IgD-negative memory B cell (primary cell): ENCODE results near the gene SYCP2. TPM values are rescaled to one million over a fixed set of nuclear protein-coding genes. Genes with fewer than 3 reads are reported as not detected.
"Not testable (repeated sequence)": the region's sequence is repeated elsewhere in the genome, so short reads cannot be mapped to it uniquely, and the experiment has no call there.

Experiments used
- H3K27ac Mint-ChIP-seq, 3 donors: one replicate each; pipeline ENCODE4 v1.8.0; 2020 to 2022; ENCODE audit warnings: mild to moderate bottlenecking in 3 of 3, mixed read lengths in 3 of 3, moderate library complexity in 1 of 3
- H3K27me3 Mint-ChIP-seq: one replicate; pipeline ENCODE4 v1.8.0; 2021; ENCODE audit warnings: mixed read lengths
- H3K36me3 Mint-ChIP-seq: one replicate; pipeline ENCODE4 v1.8.0; 2020; ENCODE audit warnings: mild to moderate bottlenecking, mixed read lengths
- H3K4me1 Mint-ChIP-seq, 3 donors: one replicate each; pipeline ENCODE4 v1.8.0; 2020 to 2022; ENCODE audit warnings: mixed read lengths in 3 of 3, mild to moderate bottlenecking in 1 of 3
- H3K4me3 Mint-ChIP-seq, 4 donors: one replicate each; pipeline ENCODE4 v1.8.0; 2020 to 2022; ENCODE audit warnings: mild to moderate bottlenecking in 4 of 4, mixed read lengths in 4 of 4, moderate library complexity in 3 of 4
- H3K9me3 Mint-ChIP-seq, 3 donors: one replicate each; pipeline ENCODE4 v1.8.0; 2020 to 2021; ENCODE audit warnings: mixed read lengths in 3 of 3, mild to moderate bottlenecking in 1 of 3
- polyA plus RNA-seq: library from polyadenylated mRNA; unstranded; fragments of 300-500 nt; fragmentation: Illumina TruSeq; gene quantifications from one replicate; pipeline ENCODE4 v1.2.3, GENCODE V29; 2021

Gene SYCP2, protein sequence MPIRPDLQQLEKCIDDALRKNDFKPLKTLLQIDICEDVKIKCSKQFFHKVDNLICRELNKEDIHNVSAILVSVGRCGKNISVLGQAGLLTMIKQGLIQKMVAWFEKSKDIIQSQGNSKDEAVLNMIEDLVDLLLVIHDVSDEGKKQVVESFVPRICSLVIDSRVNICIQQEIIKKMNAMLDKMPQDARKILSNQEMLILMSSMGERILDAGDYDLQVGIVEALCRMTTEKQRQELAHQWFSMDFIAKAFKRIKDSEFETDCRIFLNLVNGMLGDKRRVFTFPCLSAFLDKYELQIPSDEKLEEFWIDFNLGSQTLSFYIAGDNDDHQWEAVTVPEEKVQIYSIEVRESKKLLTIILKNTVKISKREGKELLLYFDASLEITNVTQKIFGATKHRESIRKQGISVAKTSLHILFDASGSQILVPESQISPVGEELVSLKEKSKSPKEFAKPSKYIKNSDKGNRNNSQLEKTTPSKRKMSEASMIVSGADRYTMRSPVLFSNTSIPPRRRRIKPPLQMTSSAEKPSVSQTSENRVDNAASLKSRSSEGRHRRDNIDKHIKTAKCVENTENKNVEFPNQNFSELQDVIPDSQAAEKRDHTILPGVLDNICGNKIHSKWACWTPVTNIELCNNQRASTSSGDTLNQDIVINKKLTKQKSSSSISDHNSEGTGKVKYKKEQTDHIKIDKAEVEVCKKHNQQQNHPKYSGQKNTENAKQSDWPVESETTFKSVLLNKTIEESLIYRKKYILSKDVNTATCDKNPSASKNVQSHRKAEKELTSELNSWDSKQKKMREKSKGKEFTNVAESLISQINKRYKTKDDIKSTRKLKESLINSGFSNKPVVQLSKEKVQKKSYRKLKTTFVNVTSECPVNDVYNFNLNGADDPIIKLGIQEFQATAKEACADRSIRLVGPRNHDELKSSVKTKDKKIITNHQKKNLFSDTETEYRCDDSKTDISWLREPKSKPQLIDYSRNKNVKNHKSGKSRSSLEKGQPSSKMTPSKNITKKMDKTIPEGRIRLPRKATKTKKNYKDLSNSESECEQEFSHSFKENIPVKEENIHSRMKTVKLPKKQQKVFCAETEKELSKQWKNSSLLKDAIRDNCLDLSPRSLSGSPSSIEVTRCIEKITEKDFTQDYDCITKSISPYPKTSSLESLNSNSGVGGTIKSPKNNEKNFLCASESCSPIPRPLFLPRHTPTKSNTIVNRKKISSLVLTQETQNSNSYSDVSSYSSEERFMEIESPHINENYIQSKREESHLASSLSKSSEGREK (N-terminal part only)
- 0.56 TPM for polyA plus RNA-seq

GRCh38 chr20:59933296-59933848 is at the start of gene SYCP2:
SYCP2 (minus strand) TSS chr20:59933637; CDS start chr20:59922413, 11,224 bp downstream.
- peak within 1 kb of the TSS in 2 of 3 donors; percentile 23 to 67 for H3K27ac Mint-ChIP-seq
- peaks cover 10 to 25% (median 22%) of the 10 kb centered on the region in 3 donors for H3K4me1 Mint-ChIP-seq
- H3K36me3 Mint-ChIP-seq = peaks cover 6% of the 10 kb centered on the region
- peak within 1 kb of the TSS; percentile 60 to 87 (median 79) for H3K4me3 Mint-ChIP-seq
- no peaks in the 10 kb centered on the region for H3K27me3 Mint-ChIP-seq
- no peaks in the 10 kb centered on the region for H3K9me3 Mint-ChIP-seq

DNA sequence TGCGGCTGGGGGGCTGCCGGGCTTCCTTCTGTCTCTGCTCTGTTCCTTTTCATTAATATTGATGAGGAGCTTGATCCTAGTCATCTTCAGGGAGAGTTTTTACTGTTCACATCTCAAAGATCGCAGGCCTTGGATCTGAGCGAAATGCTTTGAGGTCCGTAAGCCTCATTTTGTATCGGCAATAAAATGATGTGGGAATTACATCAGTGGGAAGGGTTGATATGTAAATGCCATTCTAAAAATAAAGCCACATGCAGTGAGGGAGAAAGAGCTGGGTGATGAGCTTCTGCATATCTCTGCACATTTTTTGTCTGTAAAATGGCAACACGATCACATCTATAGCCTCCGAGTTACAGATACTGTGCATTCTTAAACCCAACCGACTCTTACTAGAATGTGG is 49.6 kb upstream of the SYCP2 start:
- peaks cover 4% of the 10 kb centered on the region for H3K36me3 Mint-ChIP-seq
- H3K4me3 Mint-ChIP-seq = no peak overlapping the region
- H3K9me3 Mint-ChIP-seq = peaks cover 0 to 8% (median 2%) of the 10 kb centered on the region in 3 donors
- no peaks in the 10 kb centered on the region for H3K27me3 Mint-ChIP-seq
- H3K27ac Mint-ChIP-seq = no peak overlapping the region
- peaks cover 0 to 6% (median 0%) of the 10 kb centered on the region in 3 donors for H3K4me1 Mint-ChIP-seq

- Mint-ChIP-seq H3K9me3 (peaks cover 0 to 11% (median 2%) of the 10 kb centered on the region in 3 donors), H3K27ac (no peak overlapping the region), H3K36me3 (no peaks in the 10 kb centered on the region), H3K27me3 (no peaks in the 10 kb centered on the region), H3K4me3 (no peak overlapping the region), H3K4me1 (no peaks in the 10 kb centered on the region)
Observed at GRCh38 chr20:59977086-59977485, 43.6 kb upstream of the SYCP2 start.

GRCh38 chr20:59976156-59976782 is 42.8 kb upstream of the SYCP2 start:
- Mint-ChIP-seq H3K9me3 (peaks cover 0 to 4% (median 2%) of the 10 kb centered on the region in 3 donors), H3K4me3 (no peak overlapping the region), H3K36me3 (no peaks in the 10 kb centered on the region), H3K27me3 (no peaks in the 10 kb centered on the region), H3K4me1 (no peaks in the 10 kb centered on the region), H3K27ac (no peak overlapping the region)

DNA sequence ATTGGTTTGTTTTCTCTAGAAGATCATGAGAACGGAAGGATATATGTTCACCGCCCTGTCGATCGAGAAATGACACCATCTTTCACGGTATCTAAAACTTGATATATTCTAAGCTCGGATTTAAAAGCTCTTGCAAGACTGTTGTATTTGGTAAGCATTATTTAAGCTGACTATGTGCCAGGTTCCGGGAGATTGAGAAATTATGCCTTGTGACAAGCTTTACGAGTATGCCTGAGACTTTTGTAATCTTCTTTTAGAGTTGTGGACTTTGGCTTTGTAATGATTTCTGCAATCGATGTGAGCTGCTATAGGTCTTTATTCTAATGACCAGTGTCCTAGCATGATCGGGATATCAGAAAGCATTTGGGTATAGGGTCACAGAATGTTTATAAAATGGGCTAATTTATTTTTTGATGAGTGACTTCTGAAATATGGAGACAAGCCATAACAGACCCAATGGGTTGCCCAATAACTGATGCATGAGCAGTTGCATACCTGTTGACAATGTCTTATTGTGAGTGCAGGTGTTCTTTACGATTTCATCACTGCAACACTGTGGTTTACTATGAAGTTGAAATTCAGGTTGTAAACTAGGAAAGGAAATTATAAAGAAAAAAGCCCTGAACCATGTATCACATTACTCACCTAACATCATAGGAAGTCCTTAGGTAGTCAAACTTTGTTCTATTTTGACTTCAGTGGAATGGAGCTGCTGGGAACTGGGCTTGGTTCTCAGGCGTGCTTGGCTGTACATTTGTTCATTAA is 38.8 kb upstream of the SYCP2 start:
- H3K4me1 Mint-ChIP-seq = peaks cover 0 to 2% (median 0%) of the 10 kb centered on the region in 3 donors

GRCh38 chr20:59971428-59971827 is 38.0 kb upstream of the SYCP2 start:
- no peak overlapping the region for H3K27ac Mint-ChIP-seq
- peaks cover 0 to 4% (median 0%) of the 10 kb centered on the region in 3 donors for H3K9me3 Mint-ChIP-seq

More for the DNA sequence above, 38.8 kb upstream of the SYCP2 start:
- H3K36me3 Mint-ChIP-seq = no peaks in the 10 kb centered on the region
- peaks cover 0 to 4% (median 0%) of the 10 kb centered on the region in 3 donors for H3K9me3 Mint-ChIP-seq
- H3K27me3 Mint-ChIP-seq = no peaks in the 10 kb centered on the region
- no peak overlapping the region for H3K27ac Mint-ChIP-seq
- no peak overlapping the region for H3K4me3 Mint-ChIP-seq

DNA sequence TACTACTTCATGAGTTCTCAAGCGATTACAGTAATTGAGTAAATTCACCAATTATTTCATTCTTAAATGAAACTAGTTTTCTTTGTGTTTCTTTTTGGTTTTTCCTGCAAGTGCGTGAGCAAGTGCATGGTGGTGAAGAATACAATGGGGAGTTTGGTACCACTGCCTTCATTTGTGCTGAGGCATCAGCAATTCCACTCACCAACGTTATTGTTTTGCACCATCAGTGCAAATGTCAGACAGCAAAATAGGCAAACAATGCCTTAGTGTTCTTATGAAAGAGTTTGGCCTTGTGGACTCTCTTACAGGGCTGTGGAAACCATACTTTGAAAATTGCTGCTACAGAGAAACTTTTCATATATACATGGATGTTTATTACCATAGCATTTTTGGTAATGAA is 33.0 kb upstream of the SYCP2 start:
- no peaks in the 10 kb centered on the region for H3K27me3 Mint-ChIP-seq
- H3K9me3 Mint-ChIP-seq = no peaks in the 10 kb centered on the region
- H3K36me3 Mint-ChIP-seq = no peaks in the 10 kb centered on the region
- H3K27ac Mint-ChIP-seq = no peak overlapping the region
- peaks cover 0 to 2% (median 0%) of the 10 kb centered on the region in 3 donors for H3K4me1 Mint-ChIP-seq
- no peak overlapping the region for H3K4me3 Mint-ChIP-seq

More at GRCh38 chr20:59971428-59971827, 38.0 kb upstream of the SYCP2 start:
- Mint-ChIP-seq H3K36me3 (no peaks in the 10 kb centered on the region), H3K4me1 (peaks cover 0 to 2% (median 0%) of the 10 kb centered on the region in 3 donors), H3K4me3 (no peak overlapping the region), H3K27me3 (no peaks in the 10 kb centered on the region)

- Mint-ChIP-seq H3K9me3 (no peaks in the 10 kb centered on the region), H3K27me3 (no peaks in the 10 kb centered on the region), H3K27ac (no peak overlapping the region), H3K4me3 (no peak overlapping the region), H3K36me3 (no peaks in the 10 kb centered on the region), H3K4me1 (no peaks in the 10 kb centered on the region)
Observed at GRCh38 chr20:59962155-59962554, 28.7 kb upstream of the SYCP2 start.

DNA sequence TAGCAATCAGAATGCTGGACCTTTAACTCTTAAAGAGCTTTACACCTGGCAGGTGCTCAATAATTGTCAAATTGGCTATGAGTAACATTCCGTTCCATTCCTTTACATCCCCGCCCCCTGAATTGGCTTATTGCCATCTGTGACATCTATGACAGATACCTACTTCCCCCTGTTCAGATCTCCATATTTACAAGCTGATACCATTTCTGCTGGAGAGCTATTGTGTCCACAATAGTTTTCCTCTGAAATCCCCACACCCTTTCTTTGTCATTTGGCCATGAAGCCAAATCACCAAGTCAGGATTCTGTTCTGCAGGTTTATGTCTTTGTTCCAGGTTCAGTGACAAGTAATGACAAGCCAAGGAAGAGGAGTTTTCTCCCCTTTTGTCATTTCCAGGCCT is 28.0 kb upstream of the SYCP2 start:
- Mint-ChIP-seq H3K4me3 (no peak overlapping the region), H3K27ac (no peak overlapping the region), H3K36me3 (no peaks in the 10 kb centered on the region), H3K9me3 (no peaks in the 10 kb centered on the region), H3K4me1 (no peaks in the 10 kb centered on the region), H3K27me3 (no peaks in the 10 kb centered on the region)

DNA sequence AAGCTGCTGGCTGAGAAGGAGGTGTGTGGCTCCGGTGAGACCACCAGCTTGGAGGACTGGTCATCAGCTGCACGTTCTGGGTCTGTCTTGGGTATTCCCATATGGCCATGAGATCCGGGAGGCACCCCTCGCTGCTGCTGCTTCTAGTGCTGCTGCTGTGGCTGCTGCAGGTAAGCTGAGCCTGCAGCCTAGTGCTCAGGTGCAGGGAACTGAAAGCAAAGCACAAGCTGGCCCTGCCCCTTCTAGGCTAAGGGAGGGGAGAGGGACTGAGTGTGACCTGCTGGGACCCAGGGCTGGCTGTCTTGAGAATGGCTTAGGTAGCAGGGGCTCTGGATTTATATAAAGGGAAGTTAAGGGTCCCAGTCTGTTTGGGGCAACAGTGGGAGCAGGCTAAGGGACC is 25.2 kb upstream of the SYCP2 start:
- H3K36me3 Mint-ChIP-seq = no peaks in the 10 kb centered on the region
- no peaks in the 10 kb centered on the region for H3K9me3 Mint-ChIP-seq
- H3K27ac Mint-ChIP-seq = no peak overlapping the region
- no peaks in the 10 kb centered on the region for H3K27me3 Mint-ChIP-seq
- H3K4me1 Mint-ChIP-seq = no peaks in the 10 kb centered on the region
- H3K4me3 Mint-ChIP-seq = no peak overlapping the region

- H3K27me3 Mint-ChIP-seq = no peaks in the 10 kb centered on the region
- H3K36me3 Mint-ChIP-seq = no peaks in the 10 kb centered on the region
- peak within 1 kb of the TSS in 1 of 3 donors; percentile 50 for H3K27ac Mint-ChIP-seq
- H3K4me1 Mint-ChIP-seq = no peaks in the 10 kb centered on the region
- no peak within 1 kb of the TSS for H3K4me3 Mint-ChIP-seq
- H3K9me3 Mint-ChIP-seq = no peaks in the 10 kb centered on the region
Observed at GRCh38 chr20:59958123-59958522, 24.7 kb upstream of the SYCP2 start, which contains the start of gene CDH26. CDH26 (plus strand) TSS chr20:59958423; CDS start chr20:59958727, 304 bp downstream.

- not testable (repeated sequence) for H3K9me3 Mint-ChIP-seq, H3K36me3 Mint-ChIP-seq, H3K27me3 Mint-ChIP-seq, H3K27ac Mint-ChIP-seq, H3K4me1 Mint-ChIP-seq, H3K4me3 Mint-ChIP-seq
Observed at GRCh38 chr20:59957568-59957967, 24.1 kb upstream of the SYCP2 start.

- Mint-ChIP-seq H3K27me3 (no peaks in the 10 kb centered on the region), H3K9me3 (no peaks in the 10 kb centered on the region), H3K4me1 (no peaks in the 10 kb centered on the region), H3K36me3 (no peaks in the 10 kb centered on the region), H3K4me3 (peak overlapping the region in 1 of 4 donors; percentile 49), H3K27ac (no peak overlapping the region)
Observed at GRCh38 chr20:59955131-59955796, 21.8 kb upstream of the SYCP2 start.
